ENCODE results near the gene RIN3. TPM values are rescaled to one million over a fixed set of nuclear protein-coding genes. Genes with fewer than 3 reads are reported as not detected.

Gene RIN3
- total RNA-seq, 4 donors from 2014 or later: 15.1 to 32.3 (median 21.9) TPM

DNA sequence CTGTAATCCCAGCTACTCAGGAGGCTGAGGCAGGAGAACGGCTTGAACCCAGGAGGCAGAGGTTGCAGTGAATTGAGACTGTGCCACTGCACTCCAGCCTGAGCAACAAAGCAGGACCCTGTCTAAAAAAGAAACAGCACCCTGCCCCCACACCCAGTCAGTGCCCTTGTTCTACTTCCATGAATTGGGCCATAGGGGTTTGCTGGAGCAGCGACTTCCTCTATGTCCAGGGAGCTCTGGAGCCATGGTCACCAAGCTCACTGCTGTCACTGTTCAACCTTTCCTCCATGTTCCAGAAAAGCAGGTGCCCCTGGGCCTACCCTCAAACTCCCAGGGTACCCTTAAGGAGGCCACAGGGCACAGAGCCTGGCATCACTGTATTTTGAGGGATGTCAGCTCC, 116.8 kb downstream of the RIN3 start:
- TF ChIP-seq, protein P1, sequence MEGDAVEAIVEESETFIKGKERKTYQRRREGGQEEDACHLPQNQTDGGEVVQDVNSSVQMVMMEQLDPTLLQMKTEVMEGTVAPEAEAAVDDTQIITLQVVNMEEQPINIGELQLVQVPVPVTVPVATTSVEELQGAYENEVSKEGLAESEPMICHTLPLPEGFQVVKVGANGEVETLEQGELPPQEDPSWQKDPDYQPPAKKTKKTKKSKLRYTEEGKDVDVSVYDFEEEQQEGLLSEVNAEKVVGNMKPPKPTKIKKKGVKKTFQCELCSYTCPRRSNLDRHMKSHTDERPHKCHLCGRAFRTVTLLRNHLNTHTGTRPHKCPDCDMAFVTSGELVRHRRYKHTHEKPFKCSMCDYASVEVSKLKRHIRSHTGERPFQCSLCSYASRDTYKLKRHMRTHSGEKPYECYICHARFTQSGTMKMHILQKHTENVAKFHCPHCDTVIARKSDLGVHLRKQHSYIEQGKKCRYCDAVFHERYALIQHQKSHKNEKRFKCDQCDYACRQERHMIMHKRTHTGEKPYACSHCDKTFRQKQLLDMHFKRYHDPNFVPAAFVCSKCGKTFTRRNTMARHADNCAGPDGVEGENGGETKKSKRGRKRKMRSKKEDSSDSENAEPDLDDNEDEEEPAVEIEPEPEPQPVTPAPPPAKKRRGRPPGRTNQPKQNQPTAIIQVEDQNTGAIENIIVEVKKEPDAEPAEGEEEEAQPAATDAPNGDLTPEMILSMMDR (IDR thresholded peaks at IDR 0.05; ENCODE audit: low read depth): no peak

- TF ChIP-seq, protein P1 (IDR thresholded peaks at IDR 0.05; ENCODE audit: low read depth): no peak
Measured at GRCh38 chr14:92631098-92631497, 117.5 kb downstream of the RIN3 start.

DNA sequence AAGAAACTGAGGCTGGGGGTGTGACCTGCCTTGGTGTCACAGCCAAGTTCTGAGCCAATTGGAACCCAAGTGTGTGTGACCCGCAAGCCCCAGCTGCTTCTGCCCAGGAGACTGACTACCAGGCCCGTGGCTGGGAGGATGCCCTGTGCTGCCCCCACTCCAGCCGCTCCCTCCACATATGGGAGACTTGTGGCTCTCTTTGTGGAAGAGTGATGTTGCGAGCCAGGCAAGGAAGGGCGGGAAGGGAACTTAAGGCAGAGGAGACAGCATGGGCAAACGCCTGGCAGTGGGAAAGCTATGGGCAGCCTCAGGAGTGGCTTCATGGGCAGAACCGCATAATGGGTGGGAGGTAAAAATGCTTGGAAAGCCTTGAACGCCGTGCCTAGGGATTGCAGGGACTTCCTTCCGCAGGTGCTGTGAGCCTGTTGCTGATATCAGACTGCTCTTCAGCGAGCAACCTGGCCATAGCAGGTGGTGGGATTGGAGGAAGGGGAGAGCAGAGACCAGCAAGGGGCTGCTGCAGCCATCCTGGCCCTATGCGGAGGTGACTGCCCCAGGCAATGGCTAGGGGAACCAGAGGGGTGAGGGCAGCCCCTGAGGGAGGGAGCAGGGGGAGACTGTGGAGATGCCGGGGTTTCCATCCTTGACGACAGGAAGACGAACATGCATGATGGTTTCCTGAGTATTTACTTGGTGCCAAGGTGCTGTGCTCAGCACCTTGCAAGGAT, 119.1 kb downstream of the RIN3 start:
- TF ChIP-seq, protein P1 (IDR thresholded peaks at IDR 0.05; ENCODE audit: low read depth): no peak

GRCh38 chr14:92633274-92633616, 119.7 kb downstream of the RIN3 start:
- TF ChIP-seq, protein P1 (IDR thresholded peaks at IDR 0.05; ENCODE audit: low read depth): no peak

DNA sequence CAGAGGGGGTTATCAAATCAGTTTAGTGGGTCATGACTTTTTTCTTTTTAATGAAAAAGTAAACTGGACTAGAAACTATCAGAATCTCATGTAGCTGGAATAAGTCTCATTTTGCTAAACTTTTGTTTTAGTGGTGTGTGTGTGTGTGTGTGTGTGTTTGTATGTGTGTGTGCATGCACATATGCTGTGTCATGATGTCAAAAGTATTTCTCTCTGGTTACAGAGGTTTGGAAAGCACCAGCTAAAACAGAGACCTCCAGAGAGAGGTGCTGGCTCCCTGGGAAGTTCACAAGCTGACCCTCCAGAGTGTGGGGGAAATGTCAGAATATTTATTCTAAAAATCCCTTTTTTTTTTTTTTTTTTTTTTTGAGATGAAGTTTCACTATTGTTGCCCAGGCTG, 120.1 kb downstream of the RIN3 start:
- TF ChIP-seq, protein P1 (IDR thresholded peaks at IDR 0.05; ENCODE audit: low read depth): no peak

DNA sequence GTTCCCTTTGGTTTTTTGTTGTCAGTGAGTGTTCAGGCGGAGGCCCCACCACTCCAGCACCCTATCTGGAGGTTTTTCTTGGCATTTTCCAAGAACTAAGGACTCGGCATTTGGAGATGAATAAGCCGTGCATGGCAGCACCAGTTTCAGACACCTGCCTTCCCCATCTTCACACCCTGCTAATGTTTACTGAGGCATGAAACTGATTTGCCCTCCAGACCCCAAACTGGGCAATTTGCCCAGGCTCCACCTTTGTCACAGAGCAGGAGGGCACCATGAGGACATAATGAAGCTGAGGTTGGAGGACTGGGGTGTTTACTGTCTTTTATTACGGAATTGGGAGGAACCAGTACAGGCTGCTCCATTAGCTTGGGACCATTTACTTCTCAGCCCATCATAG, 121.5 kb downstream of the RIN3 start:
- TF ChIP-seq, protein P1 (IDR thresholded peaks at IDR 0.05; ENCODE audit: low read depth): no peak

- TF ChIP-seq, protein P1 (IDR thresholded peaks at IDR 0.05; ENCODE audit: low read depth): no peak
Measured at GRCh38 chr14:92635896-92636295, 122.3 kb downstream of the RIN3 start.
